Measurements from ENCODE around the gene BHLHE40. TPM values are rescaled to one million over a fixed set of nuclear protein-coding genes. Genes with fewer than 3 reads are reported as not detected.

BHLHE40 gene
- total RNA-seq, 1 donor from 2014 or later, result 13.6 TPM

DNA sequence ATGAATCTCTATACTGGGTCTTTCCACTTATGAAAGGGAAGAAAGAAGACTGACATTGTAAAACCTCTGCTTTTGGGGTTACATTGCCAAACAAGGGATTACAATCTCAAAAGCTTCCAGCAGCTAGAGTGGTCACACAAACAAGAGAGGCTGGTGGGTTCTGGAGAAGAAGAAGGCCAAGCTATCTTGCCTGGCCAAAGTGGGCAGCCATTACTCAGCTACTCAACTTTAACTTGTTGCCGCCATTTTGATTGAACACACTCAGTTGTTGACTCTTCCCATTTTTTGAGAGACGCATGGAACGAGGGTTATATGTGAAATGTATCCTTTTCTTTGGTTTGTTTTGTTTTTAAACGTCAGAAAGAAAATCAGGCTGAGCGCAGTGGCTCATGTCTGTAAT is 50.9 kb downstream of the BHLHE40 start:
- H3K4me3 Mint-ChIP-seq, result no peak overlapping the region
- no peaks in the 10 kb centered on the region for H3K9me3 Mint-ChIP-seq
- no peaks in the 10 kb centered on the region for H3K27me3 Mint-ChIP-seq
- no peaks in the 10 kb centered on the region for H3K36me3 Mint-ChIP-seq
- peaks cover 17% of the 10 kb centered on the region for H3K4me1 Mint-ChIP-seq (ENCODE audit: unreplicated experiment)
- no peak overlapping the region for H3K27ac Mint-ChIP-seq
- no peak for DNase-seq (ENCODE audit: extremely low spot score, unreplicated experiment)
- TF ChIP-seq, protein P1, sequence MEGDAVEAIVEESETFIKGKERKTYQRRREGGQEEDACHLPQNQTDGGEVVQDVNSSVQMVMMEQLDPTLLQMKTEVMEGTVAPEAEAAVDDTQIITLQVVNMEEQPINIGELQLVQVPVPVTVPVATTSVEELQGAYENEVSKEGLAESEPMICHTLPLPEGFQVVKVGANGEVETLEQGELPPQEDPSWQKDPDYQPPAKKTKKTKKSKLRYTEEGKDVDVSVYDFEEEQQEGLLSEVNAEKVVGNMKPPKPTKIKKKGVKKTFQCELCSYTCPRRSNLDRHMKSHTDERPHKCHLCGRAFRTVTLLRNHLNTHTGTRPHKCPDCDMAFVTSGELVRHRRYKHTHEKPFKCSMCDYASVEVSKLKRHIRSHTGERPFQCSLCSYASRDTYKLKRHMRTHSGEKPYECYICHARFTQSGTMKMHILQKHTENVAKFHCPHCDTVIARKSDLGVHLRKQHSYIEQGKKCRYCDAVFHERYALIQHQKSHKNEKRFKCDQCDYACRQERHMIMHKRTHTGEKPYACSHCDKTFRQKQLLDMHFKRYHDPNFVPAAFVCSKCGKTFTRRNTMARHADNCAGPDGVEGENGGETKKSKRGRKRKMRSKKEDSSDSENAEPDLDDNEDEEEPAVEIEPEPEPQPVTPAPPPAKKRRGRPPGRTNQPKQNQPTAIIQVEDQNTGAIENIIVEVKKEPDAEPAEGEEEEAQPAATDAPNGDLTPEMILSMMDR (conservative IDR thresholded peaks at IDR 0.05), result no peak

DNA sequence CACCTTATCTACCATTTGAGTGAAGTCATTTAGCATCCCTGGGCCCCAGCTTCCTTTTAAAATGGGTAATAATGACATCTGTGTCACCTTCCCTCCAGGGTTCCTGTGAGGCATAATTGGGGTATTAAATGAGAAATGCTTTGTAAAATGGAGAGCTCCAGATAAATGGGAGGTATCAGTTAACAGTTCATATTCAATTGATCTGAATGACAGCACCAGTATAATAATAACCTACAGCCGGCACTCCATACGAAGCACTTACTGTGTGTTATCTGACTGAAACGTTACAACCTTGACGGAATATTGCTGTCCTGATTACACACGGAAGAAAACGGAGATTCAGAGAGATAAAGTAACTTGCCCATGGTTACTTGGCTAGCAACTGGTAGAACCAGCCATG is 53.6 kb downstream of the BHLHE40 start:
- Mint-ChIP-seq H3K27ac (peak overlapping the region; percentile 18), H3K4me1 (ENCODE audit: unreplicated experiment) (peaks cover 15% of the 10 kb centered on the region), H3K36me3 (no peaks in the 10 kb centered on the region), H3K9me3 (no peaks in the 10 kb centered on the region), H3K4me3 (no peak overlapping the region), H3K27me3 (no peaks in the 10 kb centered on the region)
- no peak for DNase-seq (ENCODE audit: extremely low spot score, unreplicated experiment)
- TF ChIP-seq, protein P1 (conservative IDR thresholded peaks at IDR 0.05), result no peak

Other genes with a start within 250 kb of the BHLHE40 start
- 43.5 and 63.0 TPM in 2 replicates for gene ARL8B, start 142.9 kb downstream of the BHLHE40 start, total RNA-seq (ENCODE audit: low replicate concordance)
- 20.2 and 35.1 TPM in 2 replicates for gene EDEM1, start 208.3 kb downstream of the BHLHE40 start, total RNA-seq (ENCODE audit: low replicate concordance)